NCI-H748 (cell line): Measurements from ENCODE around the gene PUM1.
A peak's percentile ranks its signal among the peaks of the same experiment; 100 is the strongest.
"Not testable (repeated sequence)": the region's sequence is repeated elsewhere in the genome, so short reads cannot be mapped to it uniquely, and the experiment has no call there.

Experiments
- DNase-seq: peaks from one replicate; lab custom pipeline; 2025; ENCODE audit not compliant: unreplicated experiment; lab: John Stamatoyannopoulos, UW

PUM1 gene

DNA sequence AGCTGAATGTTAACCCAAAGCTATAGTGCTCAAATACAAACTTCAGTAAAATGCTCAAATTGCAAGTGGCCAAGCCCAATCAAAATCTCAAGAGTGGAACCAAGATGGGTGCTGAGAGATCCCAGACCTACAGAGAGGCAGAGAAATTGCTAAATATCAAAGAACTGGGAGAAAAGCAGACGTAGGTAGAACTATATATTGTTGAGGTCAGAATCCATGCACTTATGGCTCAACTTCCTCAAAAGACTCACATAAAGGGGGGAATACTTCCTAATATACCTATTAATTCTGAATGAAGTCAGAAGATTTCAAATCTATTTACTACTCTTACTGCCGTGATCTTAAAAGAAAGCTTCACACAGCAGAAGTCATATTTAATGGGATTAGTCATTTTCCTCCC lies 65.2 kb downstream of the PUM1 start:
- DNase-seq, result no peak

DNA sequence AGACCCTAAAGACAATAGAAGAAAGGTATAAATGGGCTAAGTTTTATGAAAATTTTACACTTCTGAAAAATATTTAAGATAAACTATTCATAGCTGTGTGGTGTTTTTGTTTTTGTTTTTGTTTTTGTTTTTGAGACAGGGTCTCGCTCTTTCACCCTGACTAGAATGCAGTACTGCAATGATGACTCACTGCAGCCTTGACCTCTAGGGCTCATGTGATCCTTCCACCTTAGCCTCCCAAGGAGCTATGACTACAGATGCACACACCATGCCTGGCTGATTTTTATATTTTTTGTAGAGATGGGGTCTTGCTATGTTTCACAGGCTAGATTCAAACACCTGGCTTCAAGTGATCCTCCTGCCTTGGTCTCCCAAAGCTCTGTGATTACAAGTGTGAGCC lies 66.6 kb downstream of the PUM1 start:
- DNase-seq, result no peak

DNA sequence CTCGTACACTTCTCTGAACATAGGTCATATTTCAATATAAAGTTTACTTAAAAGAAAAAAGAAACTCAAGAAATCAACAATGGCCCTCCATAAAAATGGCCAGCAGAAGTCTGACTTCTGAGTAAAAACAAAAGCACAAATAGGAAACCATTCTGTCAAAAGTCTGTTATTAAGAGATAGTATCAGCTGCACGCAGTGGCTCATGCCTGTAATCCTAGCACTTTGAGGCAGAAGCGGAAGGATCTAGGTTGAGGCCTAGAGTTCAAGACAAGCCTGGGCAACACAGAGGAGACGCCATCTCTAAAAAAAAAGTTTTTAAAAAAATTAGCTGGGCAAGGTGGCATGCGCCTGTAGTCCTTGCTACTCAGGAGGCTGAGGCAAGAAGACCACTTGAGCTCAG lies 67.3 kb downstream of the PUM1 start:
- no peak for DNase-seq

DNA sequence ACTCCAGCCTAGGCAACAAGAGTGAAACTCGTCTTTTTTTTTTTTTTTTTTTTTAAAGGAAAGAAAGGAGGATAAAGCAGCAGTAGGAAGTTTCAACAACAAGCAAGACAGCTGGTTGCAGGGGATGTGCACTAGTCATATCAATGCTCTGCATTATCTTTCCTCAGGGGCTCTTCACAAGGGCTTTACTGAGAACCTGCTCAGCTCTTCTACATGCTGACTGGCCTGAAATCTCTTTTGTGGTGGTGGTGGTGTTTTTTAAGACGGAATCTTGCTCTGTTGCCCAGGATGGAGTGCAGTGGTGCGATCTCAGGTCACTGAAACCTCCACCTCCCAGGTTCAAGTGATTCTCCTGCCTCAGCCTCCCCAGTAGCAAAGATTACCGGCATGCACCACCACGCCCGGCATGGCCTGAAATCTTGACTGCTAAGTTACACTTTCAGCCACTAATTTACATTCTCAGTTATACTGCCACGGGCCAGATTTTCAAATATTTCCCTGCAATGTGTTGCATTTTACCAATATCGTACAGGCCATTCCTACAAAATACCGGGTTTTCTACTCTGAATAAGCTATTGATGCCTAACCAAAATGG lies 68.0 kb downstream of the PUM1 start:
- DNase-seq, result no peak

DNA sequence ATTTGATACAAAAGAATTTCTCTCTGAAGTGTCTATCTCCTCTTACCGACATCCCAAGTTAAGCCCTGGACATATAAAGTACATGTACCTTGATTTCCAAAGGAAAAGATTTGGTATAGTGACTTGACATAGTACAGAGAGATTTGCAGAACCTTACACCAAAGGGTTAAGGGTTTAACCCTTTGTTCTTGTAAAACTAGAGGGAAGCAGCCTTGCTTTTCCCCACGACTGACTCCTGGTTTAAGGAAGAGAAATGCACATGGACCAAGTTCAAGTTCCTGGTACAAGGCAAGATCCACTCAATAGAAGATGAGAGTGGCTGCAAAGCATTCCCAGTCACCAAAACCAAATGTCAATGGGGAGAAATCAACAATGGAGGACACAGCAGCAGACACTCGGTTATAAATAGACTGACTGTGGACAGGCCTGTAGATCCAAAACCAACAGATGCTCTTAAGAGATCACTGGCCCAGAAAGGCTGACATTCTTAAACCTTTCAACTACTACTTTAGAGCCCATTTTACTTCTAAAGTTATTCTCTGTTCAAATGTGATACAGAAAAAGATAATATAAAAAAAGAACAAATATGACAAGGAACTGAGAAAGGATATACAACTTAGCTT lies 69.4 kb downstream of the PUM1 start:
- DNase-seq, result no peak

DNA sequence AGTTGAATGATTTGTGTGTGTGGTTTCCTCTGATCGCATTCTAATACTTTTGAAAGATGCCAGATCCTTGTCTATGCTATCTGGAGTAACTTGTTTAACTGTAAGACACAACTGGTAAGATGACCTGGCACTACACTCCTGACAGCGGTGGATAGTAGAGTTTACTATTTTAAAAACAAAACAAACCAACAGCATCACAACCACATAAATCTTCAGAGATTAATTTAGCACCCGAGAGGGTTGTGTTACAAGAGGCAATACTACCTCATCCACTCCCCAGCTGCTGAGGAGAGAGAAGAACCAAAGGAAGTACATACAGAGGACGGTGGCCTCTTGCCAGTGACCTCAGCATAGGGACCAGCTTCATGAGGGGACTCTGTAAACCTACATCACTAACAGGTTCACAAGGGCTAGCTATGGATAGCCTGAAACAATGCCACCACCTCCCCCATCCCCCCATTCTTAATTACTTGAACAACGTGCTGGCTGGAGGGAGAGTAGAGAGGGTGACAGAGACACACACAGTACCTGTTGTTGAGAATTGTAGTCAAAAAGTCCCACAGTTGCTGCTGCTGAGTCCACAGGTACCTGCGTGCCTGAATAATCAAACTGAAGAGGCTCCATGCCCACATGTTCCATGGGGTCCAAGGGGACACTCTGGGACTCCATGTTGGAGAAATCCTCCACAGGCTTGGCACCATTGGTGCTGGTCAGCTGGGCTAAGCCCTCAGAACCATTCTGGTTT lies 73.5 kb downstream of the PUM1 start:
- DNase-seq, result no peak

DNA sequence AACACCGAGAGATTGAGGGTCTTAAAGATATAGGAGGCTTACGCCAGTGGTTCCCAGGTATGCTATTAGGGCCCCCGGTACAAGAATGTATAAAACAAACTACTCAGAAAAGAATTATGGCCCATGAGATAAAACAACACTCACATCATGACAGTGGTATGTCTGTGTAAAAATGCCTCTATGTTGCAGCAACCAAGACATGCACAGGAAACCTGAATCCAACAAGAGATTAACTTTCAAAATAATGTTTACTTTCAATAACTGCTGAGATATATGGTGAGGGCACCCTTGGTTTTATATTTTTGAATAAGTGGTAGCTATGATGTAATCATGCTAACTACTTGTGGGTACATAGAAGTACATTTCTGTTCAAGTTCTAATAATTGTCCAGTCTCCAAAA lies 74.9 kb downstream of the PUM1 start:
- no peak for DNase-seq

DNA sequence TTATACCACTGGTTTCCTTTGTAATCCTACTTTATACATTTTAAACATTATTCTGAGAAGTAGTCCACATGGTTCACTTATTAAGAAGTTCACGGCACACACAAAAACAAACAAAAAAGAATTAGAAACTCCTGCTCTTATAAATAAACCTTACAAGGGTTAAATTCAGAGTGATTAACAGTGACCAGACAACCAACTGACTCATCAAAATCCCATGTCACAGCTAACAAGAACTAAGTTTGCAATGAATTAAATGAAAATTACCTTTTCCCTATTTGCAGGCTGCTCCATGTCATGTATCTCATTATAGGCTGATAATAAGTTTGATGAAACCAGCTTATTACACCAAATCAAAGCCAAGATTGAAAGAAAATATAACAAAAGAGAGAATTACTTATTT lies 77.5 kb downstream of the PUM1 start:
- no peak for DNase-seq

DNA sequence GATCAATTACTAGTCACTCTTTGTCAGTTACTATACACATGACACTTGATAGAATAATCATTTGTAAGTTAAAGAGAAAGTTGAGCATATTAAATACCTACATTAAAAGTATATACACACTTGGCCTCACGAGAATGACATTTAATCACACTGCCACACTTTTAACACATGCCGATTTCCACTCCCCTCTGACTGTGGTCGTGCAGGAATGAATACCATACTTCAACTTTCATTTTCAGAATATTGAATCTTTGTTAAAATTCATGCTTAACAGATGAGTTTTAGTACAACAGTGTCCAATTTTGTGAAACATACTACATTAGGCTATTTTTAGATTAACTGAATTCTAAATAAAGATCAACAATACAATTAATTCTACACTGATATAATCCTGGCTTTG lies 78.8 kb downstream of the PUM1 start:
- no peak for DNase-seq

DNA sequence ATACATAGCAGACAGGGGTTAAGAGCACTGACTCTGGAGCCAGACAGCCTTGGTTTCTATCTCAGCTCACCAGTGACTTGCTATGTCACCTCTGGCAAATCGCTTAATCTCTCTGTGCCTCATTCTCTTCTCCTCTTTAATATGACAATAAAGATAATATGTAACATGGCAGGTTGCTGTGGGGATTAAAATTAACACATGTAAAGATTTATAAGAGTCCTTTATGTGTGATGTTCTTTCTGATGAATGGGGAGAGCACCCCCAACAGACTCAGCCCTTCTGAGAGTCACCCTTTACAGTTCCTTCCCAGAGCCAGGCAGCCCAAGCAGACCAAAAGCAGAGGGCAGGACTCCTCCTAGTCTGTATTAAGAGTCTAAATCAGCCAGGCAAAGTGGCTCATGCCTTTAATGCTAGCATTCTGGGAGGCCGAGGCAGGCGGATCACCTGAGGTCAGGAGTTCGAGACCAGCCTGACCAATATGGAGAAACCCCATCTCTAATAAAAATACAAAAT lies 80.5 kb downstream of the PUM1 start:
- no peak for DNase-seq

DNA sequence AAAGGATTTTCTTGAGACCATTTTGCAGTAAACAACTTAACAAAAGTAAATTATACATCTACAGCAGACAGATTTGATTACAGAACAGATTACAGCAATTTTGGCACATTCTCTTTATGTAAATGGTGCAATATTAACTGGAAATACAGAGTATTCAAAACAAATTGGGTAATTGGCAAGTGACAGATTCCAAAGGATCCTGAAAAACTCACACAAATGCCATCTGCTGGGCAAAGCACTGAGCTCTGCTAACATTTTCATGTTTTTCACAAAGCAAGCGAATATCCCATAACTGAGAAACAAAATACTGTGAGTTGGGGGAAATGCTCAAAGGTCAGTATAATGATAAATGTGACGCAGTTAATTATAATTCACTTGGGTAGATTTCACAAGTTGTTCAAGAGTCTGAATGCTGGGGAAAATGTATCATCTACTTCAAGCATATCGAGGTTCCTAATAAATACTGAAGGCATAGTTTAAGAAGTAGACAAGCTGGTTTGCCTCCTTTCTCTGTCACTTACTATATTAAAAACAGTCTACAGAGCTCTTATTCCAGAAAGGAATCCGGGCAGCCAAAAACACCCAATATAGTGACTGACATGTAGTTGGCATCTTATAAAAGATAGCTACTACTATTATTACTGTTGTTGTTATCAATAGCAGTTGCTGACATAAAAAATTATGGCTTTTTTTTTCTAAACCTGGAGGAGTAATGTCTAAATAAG lies 81.2 kb downstream of the PUM1 start:
- DNase-seq, result no peak

DNA sequence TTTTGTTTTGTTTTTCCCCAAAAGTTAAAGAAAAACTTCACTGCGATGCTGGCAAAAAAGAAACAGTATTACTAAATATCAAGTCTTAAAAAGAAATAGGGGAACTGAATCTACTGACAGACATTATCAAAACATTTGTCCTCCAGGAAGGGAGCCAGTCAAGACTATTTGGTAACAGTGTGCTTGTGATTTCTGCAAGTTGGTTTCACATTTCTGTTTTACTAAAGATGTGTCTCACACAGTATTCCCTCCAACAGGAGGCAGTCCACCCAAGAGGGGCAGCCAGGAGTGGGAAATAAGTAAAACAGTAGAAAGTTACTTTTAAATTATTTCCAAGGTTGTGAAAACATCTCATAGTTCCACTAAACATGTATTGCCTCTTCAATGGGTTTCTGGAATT lies 82.6 kb downstream of the PUM1 start:
- no peak for DNase-seq

DNA sequence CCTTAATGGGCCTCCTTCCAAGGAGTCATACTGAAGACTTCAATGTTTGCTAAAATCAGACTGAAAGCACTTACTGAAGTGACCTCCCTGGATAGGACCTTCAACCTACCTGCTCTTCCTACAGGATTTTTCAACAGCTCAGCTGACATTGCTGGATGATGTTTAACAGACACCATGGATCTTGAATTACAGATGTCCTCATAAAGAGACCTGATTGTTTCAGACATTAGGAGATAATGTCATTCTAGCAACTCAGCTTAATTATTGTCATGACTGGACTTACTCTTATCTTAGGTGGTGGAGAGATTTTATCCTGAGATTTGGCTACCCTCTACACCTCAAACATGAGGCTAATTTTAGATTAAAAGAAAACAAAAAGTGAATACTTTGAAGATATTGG lies 83.1 kb downstream of the PUM1 start:
- no peak for DNase-seq

DNA sequence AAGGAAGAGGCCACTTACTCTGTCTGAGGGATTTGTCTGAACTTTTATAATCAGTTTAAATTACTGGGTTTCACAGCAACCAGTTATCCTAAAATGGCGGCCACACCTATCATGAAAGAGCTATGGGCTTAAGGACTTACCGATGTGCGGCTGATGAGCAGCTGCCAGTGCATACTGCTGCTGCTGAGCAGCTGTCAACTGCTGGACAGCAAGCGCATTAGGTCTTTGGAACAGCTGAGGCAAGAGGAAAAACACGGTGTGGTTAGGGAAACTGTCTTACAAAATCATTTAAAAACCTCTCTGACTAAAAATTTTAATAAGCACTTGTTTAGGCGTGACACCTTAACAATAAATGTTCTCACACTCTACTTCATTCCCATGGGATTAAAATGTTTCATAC lies 84.3 kb downstream of the PUM1 start:
- DNase-seq, result no peak

DNA sequence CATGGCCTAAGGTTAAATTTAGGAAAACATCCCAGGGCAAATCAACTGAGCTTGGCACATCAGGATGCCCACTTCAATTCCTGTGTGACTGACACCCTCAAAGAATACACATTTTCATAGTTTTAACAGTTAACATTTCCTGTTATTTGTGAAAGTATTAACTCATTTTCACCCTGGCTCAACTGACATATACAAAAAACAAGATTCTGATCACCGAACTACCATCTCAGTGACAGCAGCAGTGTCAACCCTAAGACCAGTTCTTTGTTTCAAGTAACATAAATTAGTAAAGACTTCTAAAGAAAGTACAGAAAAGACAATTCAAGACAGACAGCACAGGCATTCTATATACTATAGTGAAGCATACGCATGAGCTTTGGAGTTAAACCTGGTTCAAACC lies 88.0 kb downstream of the PUM1 start:
- no peak for DNase-seq

DNA sequence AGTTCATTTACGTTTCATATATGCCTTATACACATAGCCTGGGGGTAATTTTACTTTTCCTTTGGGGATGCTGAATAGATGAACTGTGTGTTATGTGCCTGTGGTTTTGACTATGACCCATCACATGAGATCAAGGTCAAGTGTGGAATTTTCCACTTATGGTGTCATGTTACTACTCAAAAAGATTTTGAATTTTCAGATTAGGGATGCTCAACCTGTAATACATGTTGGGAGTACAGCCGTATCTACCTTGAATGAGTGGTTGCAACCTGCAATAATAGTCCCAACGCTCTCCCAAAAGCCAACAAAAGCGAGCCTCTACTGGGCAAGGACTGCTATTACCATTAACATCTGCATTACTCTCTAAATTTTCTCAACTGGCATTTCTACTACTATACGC lies 88.4 kb downstream of the PUM1 start:
- DNase-seq, result peak; percentile 22

DNA sequence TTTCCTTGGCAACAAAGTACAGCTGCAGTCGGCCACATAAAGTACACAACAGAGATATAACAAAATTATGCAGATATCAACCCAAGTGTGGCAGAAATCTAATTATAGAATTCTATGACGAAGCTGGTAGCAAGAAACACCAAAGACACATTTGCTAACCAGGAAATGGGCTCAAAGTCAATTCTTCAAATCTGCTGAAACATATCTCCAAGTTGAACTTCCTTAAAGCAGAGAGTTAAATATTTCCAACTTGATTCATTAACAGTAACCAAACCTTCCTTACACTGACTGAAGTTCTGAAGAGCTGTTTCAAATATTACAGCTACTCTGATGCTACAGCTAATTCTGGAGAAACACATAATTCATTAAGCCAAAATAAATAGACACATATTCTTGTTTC lies 89.4 kb downstream of the PUM1 start:
- no peak for DNase-seq

DNA sequence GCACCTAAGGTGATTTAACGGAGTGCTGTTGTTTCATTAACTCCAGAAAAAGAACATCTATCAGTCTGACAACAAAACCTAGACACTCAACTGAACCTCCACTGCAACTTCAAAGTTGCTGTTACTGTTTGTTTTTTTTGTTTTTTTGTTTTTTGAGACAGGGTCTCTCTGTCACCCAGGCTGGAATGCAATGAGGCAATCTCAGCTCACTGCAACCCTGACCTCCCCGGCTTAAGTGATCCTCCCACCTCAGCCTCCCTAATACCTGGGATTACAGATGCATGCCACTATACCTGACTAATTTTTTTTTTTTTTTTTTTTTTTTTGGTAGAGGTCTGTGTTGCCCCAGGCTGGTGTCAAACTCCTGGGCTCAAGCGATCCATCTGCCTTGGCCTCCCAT lies 90.3 kb downstream of the PUM1 start:
- DNase-seq, result no peak

DNA sequence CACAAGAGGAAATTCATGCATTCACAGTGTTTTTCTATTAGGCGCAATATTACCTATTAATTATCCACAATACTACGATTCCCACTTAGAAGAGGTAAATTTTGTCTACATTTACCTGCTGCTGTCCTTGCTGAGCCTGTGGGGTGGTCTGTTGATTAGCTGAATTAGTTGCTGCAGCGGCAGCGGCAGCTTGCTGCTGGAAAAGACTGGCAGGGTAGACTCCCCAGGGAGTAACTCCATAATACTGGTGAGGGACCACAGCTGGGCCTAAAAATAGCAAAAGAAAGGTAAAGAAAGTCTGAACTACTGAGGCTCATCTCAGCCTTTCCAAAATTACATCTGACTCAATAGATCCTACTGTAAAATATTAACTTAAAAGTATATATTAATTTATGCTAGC lies 91.0 kb downstream of the PUM1 start:
- DNase-seq, result no peak

DNA sequence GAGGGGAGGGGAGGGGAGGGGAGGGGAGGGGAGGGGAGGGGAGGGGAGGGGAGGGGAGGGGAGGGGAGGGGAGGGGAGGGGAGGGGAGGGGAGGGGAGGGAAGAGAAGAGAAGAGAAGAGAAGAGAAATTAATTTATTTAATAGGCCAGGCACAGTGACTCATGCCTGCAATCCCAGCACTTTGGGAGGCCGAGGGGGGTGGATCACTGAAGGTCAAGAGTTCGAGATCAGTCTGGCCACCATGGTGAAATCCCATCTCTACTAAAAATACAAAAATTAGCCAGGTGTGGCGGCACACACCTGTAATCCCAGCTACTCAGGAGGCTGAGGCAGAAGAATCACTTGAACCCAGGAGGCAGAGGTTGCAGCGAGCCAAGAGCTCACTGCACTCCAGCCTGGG lies 93.2 kb downstream of the PUM1 start:
- not testable (repeated sequence) for DNase-seq

DNA sequence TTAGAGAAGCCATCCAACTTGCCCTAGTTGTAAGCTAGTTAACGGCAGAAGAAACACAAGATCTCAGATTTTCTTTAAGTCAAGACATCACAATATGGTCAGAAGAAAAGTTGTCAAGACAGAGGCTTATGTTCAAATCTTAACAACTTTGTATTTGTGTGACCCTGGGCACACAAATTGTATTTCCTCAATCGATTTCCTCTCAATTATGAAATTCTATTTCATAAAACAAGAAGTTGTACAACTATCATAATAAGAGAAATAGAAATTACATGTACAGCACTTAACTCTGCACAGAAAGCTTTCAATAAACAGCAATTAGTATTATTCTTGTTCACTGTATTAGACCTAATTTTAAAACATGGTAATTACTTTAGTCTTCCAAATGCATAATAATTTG lies 94.0 kb downstream of the PUM1 start:
- DNase-seq, result no peak

DNA sequence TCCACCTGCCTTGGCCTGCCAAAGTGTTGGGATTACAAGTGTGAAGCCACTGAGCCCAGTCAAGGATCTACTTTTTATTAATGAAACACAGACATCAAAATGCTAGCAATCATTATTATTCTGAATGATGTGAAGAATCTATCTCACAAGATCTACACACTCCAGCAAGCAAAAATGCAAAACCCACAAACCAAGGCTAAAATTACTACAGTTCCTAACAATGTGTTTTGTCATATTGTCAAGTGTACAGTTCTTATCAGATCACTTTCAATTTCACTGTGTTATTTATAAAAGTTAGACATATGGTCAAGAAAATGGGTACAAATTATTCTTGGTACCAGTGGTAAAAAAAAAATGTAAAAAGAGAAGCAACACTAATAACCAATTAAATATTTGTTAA lies 95.6 kb downstream of the PUM1 start:
- no peak for DNase-seq
